Heart right ventricle (tissue), 16 donors: ENCODE measurements around the gene ITGA7. TPM values are rescaled to one million over a fixed set of nuclear protein-coding genes. Genes with fewer than 3 reads are reported as not detected.
"Not testable (repeated sequence)": the region's sequence is repeated elsewhere in the genome, so short reads cannot be mapped to it uniquely, and the experiment has no call there.

Experiments used
- ATAC-seq, 8 donors: fragments of 200-7000 bp; cut with Tn5 transposase; one replicate each; pipeline ENCODE4 v1.9.1; 2020; ENCODE audit warnings: mild to moderate bottlenecking in 8 of 8, moderate library complexity in 8 of 8, moderate number of reproducible peaks in 1 of 8
- DNase-seq, 2 donors: peaks; one replicate each; pipeline ENCODE4 v3.0.0-alpha.2; 2020
- H3K27ac ChIP-seq, 10 donors: fragments of 200-600 bp; sonication (generic) in 2 of 10; one replicate each; pipeline versions ENCODE4 v1.5.0 to v1.8.0; 2020 to 2022; ENCODE audit warnings: mild to moderate bottlenecking in 3 of 10
- H3K27me3 ChIP-seq, 7 donors: fragments of 200-600 bp; one replicate each; pipeline ENCODE4 v1.8.0; 2021 to 2022; ENCODE audit warnings: mild to moderate bottlenecking in 2 of 7
- H3K36me3 ChIP-seq, 9 donors: fragments of 200-600 bp; sonication (generic) in 1 of 9; one replicate each; pipeline versions ENCODE4 v1.5.0 to v1.8.0; 2020 to 2022; ENCODE audit warnings: mild to moderate bottlenecking in 2 of 9
- H3K4me1 ChIP-seq, 9 donors: fragments of 200-600 bp; sonication (generic) in 1 of 9; one replicate each; pipeline versions ENCODE4 v1.5.0 to v1.8.0; 2020 to 2022; ENCODE audit warnings: mild to moderate bottlenecking in 4 of 9
- H3K4me3 ChIP-seq, 10 donors: fragments of 200-600 bp; sonication (generic) in 2 of 10; one replicate each; pipeline versions ENCODE4 v1.5.0 to v1.8.0; 2020 to 2022; ENCODE audit warnings: mild to moderate bottlenecking in 7 of 10, moderate library complexity in 2 of 10
- H3K9me3 ChIP-seq, 11 donors: fragments of 200-600 bp in 10 of 11; sonication (generic) in 2 of 11; one replicate each; pipeline versions ENCODE4 v1.5.0 to v1.8.0; 2013 to 2022; ENCODE audit warnings: mild to moderate bottlenecking in 2 of 11, control low read depth in 1 of 11, moderate library complexity in 1 of 11
- CTCF ChIP-seq, 9 donors: fragments of 200-600 bp; sonication (generic) in 2 of 9; IDR thresholded peaks; one replicate each; pipeline versions ENCODE4 v1.5.0 to v1.8.0; 2021 to 2022; ENCODE audit warnings: antibody characterized with exemption in 9 of 9, mild to moderate bottlenecking in 5 of 9, moderate library complexity in 1 of 9
- WGBS, 2 donors: extraction: QIAGEN DNeasy Blood & Tissue Kit; methylation state at CpG; one replicate each; pipeline ENCODE4 v1.1.7; 2013; ENCODE audit warnings: inconsistent platforms in 1 of 2; 5-methylcytosine and 5-hydroxymethylcytosine counted together
- intact Hi-C, 10 donors: fragments of 100-400 bp; cut with DNase I; formaldehyde crosslinking; loops; one replicate each; pipeline versions ENCODE4 v1.11.1 to v1.14.2; 2022
- polyA plus RNA-seq, 2 donors: library from polyadenylated mRNA; stranded (reverse); fragments of 200-250 nt; gene quantifications; one replicate each; pipeline ENCODE4 v1.2.3, GENCODE V29; 2013
- total RNA-seq, 10 donors: library from RNA; stranded (reverse); fragmentation: NEBNext Ultra II Directional in 3 of 10; extraction: Animal tissue kit (Norgen Biotek cat#: 25700) in 3 of 10; gene quantifications; one replicate each; pipeline versions ENCODE4 v1.2.1 to v1.2.4, GENCODE V29; 2021 to 2023
- donor health status: Arrhythmogenic right ventricular cardiomyopathy.
- donor health status: ischemic (EF 13 %, LVEDD 7.1; RV severe dilation, severe dysfunction).
- donor health status: healthy with polysubstance abuse.
- donor health status: DM: no; HTN: yes; CAD: no.
- donor health status: DM: no; HTN: no; CAD: no.
- donor health status: ischemic (EF 25% LVEDD 6.9; RV normal size, moderate dysfunction).
- donor health status: ischemic (EF 25% LVEDD 5.7; RV mildly dilated, moderate dysfunction).
- donor health status: healthy.
- donor health status: DM: yes; HTN: yes; CAD: no.
- donor health status: Ischemic cardiomyopathy.
- donor health status: ischemic (EF 35%, LVEDD 5.7; RV mildly dilated, moderate dysfunction).
- donor health status: nonischemic (EF 11% LVEDD 7.7; RV severe dilation, severe dysfunction).
- donor health status: DM: yes; HTN: yes; CAD: no.
- donor health status: PGD.
- donor health status: ischemic (EF 29% LVEDD 5.4; RV normal size, mild dysfunction).
- donor health status: nonischemic (EF 23%, LVEDD 6.1; RV moderate dilation, normal function).

Gene ITGA7
- total and polyA plus RNA-seq, 12 donors = 247 to 750 (median 502) TPM

- DNase-seq (no peak), ATAC-seq (no peak)
- intact Hi-C loops = loop anchor here in 1 of 10 donors (10.0 kb wide), 1 partner anchor 162 kb away; the partner anchor contains the start of genes ORMDL2 and SARNP
- WGBS, 2 donors = 55 to 64% methylated on average over 3 of the region's 3 CpGs
- Histone ChIP-seq H3K27ac (no peak overlapping the region), H3K9me3 (peaks cover 0 to 4% (median 0%) of the 10 kb centered on the region in 11 donors), H3K4me3 (no peak overlapping the region), H3K27me3 (no peaks in the 10 kb centered on the region), H3K4me1 (peaks cover 0 to 8% (median 6%) of the 10 kb centered on the region in 9 donors), H3K36me3 (no peaks in the 10 kb centered on the region)
- no peak for TF ChIP-seq CTCF (IDR thresholded peaks at IDR 0.05)
Measured at GRCh38 chr12:55653031-55653430, 54.7 kb downstream of the ITGA7 start.

GRCh38 chr12:55652352-55652751 is 55.4 kb downstream of the ITGA7 start:
- whole genome bisulfite sequencing, 2 donors = 80 to 84% methylated on average over 3 of the region's 3 CpGs
- TF ChIP-seq CTCF (IDR thresholded peaks at IDR 0.05) = no peak
- intact Hi-C loops = loop anchor here in 1 of 10 donors (10.0 kb wide), 1 partner anchor 162 kb away; the partner anchor contains the start of genes ORMDL2 and SARNP
- H3K36me3 ChIP-seq = no peaks in the 10 kb centered on the region
- no peak for ATAC-seq
- H3K27me3 ChIP-seq = no peaks in the 10 kb centered on the region
- DNase-seq = no peak
- H3K4me3 ChIP-seq = no peak overlapping the region
- peaks cover 0 to 4% (median 0%) of the 10 kb centered on the region in 11 donors for H3K9me3 ChIP-seq
- H3K4me1 ChIP-seq = peaks cover 0 to 7% (median 4%) of the 10 kb centered on the region in 9 donors
- no peak overlapping the region for H3K27ac ChIP-seq

GRCh38 chr12:55651299-55651683 is 56.4 kb downstream of the ITGA7 start:
- Histone ChIP-seq H3K4me1 (peaks cover 0 to 16% (median 5%) of the 10 kb centered on the region in 9 donors), H3K36me3 (no peaks in the 10 kb centered on the region), H3K27me3 (no peaks in the 10 kb centered on the region), H3K27ac (peak overlapping the region in 1 of 10 donors; percentile 71), H3K9me3 (peaks cover 0 to 4% (median 0%) of the 10 kb centered on the region in 11 donors), H3K4me3 (no peak overlapping the region)
- DNase-seq = no peak
- WGBS, 2 donors = 71 to 73% methylated on average over 5 of the region's 5 CpGs
- intact Hi-C loops = loop anchor here in 1 of 10 donors (10.0 kb wide), 1 partner anchor 164 kb away; the partner anchor contains the start of genes ORMDL2 and SARNP
- no peak for TF ChIP-seq CTCF (IDR thresholded peaks at IDR 0.05)
- ATAC-seq = no peak

GRCh38 chr12:55650620-55651298 is 56.9 kb downstream of the ITGA7 start:
- 51 to 67% methylated on average over 4 of the region's 4 CpGs for WGBS, 2 donors

GRCh38 chr12:55647027-55647426 is 60.7 kb downstream of the ITGA7 start:
- DNase-seq (no peak), ATAC-seq (no peak)
- Histone ChIP-seq H3K27me3 (no peaks in the 10 kb centered on the region), H3K36me3 (no peaks in the 10 kb centered on the region), H3K4me3 (no peak overlapping the region), H3K9me3 (peaks cover 0 to 4% (median 0%) of the 10 kb centered on the region in 11 donors), H3K4me1 (peaks cover 0 to 51% (median 3%) of the 10 kb centered on the region in 9 donors), H3K27ac (peak overlapping the region in 9 of 10 donors; percentile 56 to 87 (median 69))
- 91 to 98% methylated on average over 5 of the region's 5 CpGs for WGBS, 2 donors
- intact Hi-C loops = no loop called here
- TF ChIP-seq CTCF (IDR thresholded peaks at IDR 0.05) = no peak

More at GRCh38 chr12:55650620-55651298, 56.9 kb downstream of the ITGA7 start:
- not testable (repeated sequence) for H3K27me3 ChIP-seq, DNase-seq, H3K9me3 ChIP-seq, H3K4me3 ChIP-seq, ATAC-seq, H3K36me3 ChIP-seq
- peak overlapping the region in 1 of 10 donors; percentile 71 for H3K27ac ChIP-seq
- H3K4me1 ChIP-seq = peaks cover 0 to 19% (median 3%) of the 10 kb centered on the region in 9 donors
- intact Hi-C loops = loop anchor here in 1 of 10 donors (10.0 kb wide), 1 partner anchor 164 kb away; the partner anchor contains the start of genes ORMDL2 and SARNP
